Central memory CD4-positive, alpha-beta T cell (primary cell): ENCODE data around the gene LRP1.

Experiments
- DNase-seq: peaks from one replicate; pipeline ENCODE4 v3.0.0; 2022

The LRP1 gene

GRCh38 chr12:57240066-57240921 is 112.0 kb downstream of the LRP1 start:
- DNase-seq, result peak; percentile 75

DNA sequence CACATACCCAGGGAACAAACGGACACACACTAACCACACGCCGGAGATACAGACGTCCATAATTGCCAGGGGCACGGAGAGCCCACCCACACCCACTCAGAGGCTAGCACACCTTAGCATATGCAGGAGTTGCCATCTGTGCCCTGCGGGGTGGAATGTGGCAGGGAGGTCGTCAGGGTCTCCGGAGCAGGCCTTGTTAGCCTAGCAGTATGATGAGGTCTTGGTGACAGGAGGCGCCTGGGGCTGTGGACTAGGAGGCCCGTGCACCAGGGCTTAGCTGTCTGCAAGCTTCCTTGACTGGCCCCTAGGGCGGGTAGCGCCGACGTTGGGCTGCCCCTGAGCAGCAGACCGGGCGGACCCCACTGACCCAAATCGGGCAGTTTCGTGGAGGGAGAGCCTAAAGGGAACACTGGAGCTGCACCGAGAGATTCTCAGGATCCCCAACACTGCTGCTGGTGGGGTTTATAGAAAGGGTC is 112.7 kb downstream of the LRP1 start:
- DNase-seq, result no peak

GRCh38 chr12:57241402-57242310 is 113.4 kb downstream of the LRP1 start:
- no peak for DNase-seq

DNA sequence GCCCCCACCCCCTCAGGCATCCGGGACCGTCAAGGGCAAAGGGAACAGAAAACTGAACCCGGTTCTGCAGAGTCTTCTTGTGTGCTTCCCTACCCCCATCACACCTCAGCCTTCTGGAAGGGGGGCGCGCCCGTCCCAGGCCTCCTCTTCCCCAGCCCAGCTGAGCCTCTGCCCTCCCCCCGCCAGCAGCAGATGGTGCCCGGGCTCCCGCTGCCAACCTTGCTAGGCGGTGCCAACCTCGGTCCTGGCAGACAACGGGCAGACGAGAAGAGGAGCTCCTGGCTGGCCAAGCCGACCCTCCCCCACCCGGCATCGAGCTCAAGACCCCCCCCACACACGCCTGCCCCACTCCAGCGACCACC is 114.0 kb downstream of the LRP1 start:
- DNase-seq, result no peak

GRCh38 chr12:57242691-57243454 is 114.6 kb downstream of the LRP1 start:
- peak; percentile 44 for DNase-seq

DNA sequence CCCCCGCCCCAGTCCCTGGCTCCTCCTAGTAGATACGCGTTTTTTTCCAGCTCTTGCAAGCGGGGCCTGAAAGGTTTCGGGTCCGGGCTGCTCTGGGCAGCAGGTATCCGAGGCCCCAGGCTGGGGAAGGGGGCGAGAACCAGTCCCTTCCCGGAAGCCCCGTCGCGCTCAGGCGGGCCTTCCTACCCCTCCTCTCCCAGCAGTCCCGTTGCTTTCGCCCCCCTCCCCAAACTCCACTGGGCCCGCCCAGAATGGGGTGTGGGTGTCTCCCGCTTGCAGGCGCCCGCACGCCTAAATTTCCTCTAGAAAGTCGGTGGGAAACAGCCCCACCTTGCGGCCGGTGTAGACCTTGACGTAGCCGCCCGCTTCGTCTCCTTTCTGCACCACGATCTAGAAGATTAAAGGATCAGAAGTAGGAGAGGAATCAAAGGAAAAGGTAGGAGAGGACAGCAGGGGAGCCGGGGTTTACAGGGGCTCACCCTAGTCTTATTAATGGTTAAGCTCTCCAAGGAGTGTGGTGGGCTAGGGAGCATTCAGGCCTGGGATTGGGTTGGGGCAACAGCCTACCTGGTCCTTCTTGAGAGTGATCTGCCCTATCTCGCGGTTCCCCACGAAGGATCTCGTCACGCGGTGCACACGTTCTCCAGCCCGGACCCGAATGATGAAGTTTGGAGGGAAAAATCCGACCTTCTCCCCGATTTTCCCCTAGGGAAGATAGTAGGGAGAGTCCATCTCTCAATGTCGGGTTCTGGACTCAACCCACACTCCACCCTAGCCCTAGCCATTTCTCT is 115.4 kb downstream of the LRP1 start:
- peak; percentile 65 for DNase-seq

- DNase-seq, result no peak
Observed at GRCh38 chr12:57244312-57244696, 116.0 kb downstream of the LRP1 start.

- DNase-seq, result no peak
Observed at GRCh38 chr12:57247041-57247440, 118.8 kb downstream of the LRP1 start.

- no peak for DNase-seq
Observed at GRCh38 chr12:57248934-57249742, 120.9 kb downstream of the LRP1 start.

DNA sequence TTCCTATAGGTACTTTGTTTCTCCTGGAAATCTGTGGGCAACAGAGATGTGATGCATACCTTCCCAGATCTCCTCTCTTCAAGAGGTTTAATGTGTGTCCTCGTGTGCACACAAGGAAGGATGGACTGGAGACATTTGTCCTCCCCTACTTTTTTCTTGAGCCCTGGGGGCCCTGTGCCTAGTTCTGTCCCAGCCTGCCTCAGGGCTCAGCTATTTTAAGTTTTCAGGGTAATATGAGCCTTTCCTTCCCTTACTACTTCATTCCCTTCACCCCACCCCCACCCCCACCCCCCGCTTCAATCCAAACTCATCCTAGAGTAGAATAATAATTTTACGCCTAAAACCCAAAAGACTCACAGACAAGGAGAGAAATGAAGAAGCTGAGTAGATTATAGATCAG is 122.3 kb downstream of the LRP1 start:
- no peak for DNase-seq

DNA sequence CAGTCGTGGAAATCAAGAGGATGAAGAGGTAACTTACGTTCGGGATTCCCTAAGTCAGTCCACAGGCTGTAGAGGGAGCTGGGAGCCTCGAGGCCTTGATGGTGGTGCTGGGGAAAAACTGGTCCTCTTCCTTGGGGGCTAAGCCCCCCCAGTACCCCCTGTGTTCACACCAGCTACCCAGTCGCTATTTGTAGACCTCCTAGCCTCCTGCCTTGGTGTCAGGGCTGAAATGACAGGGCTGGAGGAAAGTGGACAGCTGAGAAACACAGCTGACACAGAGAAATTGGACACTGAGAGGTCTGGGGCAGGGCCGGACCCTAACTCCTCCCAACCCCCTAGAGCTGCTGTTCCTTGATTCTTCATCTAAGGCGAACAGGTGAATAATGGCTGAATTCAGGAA is 122.7 kb downstream of the LRP1 start, which contains the start of gene STAC3:
STAC3 (minus strand) TSS at position 232 of the 400 bp plus-strand sequence. CDS start 1,551 bp downstream, outside the sequence.
- no peak for DNase-seq

DNA sequence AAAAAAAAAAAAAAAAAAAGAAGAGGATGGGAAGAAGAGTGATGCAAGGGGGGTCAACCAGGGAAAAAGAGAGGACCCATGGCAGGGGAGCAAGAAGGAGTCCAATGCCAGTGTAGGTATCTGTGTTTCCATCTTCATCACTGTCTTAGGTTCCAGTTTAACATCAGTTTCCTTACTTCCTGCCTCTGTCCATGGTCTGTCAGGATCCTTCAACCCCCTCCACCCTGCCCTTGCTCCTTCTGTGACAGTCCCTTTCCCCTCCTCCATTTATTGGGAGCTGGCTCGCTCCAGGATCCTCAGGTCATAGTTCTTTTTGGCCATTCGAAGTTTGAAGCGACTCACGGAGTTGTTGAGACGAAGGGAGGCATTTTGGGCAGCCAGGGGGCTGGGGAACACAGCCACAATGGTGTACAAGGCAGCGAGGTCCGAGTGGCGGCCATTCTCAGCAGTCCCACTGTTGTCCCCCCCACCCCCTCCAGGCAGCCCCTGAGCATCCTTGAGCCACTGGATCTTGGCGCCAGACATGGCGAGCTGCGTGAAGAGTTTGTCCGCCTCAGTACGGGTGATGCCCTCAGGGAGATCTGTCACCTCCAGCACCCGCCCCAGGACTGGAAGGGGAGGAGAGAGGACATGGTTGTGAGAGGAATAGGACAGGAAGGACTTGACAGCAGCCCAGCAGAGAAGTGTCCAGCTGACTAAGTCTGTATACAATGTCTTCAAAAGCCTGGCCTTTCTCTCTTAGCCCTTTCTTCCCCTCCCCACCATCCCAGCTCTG is 126.4 kb downstream of the LRP1 start:
- no peak for DNase-seq

DNA sequence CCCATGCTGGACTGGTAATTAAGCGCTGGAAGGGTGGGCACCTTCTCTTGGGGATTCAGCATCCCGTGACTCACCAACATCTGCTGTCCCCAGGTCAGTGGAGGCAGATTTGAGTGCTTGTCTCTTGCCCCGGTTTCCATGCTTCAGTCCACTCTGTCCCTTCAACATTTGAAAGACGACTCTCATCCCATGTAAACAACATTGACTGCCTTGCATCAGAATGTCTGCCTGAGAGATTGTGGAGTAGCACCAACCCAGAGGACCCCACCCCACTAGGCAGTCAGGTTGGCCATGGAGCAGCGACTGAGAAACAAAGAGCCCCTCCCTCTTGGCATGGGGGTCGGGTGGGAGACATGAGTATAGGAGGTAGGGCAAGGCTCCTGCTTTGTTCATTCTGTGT is 127.6 kb downstream of the LRP1 start:
- DNase-seq, result no peak

GRCh38 chr12:57258977-57259970 is 131.0 kb downstream of the LRP1 start:
- DNase-seq, result no peak

GRCh38 chr12:57260366-57260765 is 132.1 kb downstream of the LRP1 start:
- no peak for DNase-seq

DNA sequence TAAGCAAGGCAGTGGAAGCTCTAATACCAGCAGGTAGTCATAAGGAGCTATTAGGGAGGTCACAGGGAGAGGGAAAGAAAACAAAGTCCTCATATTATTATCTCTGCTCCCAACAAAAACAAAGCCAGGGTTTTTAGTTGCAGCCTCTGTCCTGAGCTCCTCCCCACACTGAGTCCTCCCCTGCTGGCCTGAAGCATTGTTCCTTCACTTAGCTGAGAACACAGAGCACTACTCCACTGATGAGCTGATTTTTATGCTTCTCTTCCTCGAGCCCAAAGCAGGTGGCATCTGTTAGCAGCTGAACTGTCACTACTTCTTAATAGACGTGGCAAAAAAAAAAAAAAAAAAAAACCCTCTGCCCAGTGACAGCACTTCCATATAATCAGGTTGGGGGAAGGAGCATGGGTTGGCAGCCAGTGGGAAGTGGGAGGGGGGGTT is 133.2 kb downstream of the LRP1 start:
- no peak for DNase-seq

DNA sequence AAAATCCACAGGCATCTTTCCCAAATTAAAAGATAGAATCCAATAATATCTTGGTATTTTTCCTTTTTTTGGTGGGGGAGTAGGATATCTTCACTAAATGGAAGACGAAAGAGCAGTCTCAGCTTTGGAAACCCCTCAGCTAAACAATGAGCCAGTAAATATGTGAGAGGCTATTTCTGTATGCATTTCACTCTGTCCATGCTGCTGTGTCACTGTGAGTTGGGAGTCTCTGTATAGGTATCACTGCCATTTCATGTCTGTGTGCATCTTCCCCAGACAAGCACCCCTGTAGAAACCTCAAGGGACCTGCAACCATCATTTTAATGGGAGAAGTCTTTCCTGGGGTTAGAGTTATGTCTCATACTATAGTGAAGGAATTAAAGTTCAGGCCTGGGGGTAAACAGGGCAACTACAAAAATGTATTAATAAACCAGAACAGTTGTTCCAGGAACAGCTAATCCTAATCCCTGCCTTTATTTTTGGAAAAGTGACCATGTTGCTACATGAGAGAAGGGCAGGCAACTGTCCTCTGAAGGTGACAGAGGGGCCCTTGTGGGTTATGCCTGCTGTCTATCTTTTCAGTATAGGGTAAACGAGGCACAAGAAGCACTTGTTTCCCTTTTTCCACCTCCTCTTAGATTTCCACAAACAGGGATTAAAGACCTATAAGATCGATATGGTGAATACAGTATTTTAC is 134.0 kb downstream of the LRP1 start:
- no peak for DNase-seq
